A549 treated with CORT108297 at 1 μM for 4 hours (cell line): ENCODE data around the gene SRP72. TPM values are rescaled to one million over a fixed set of nuclear protein-coding genes. Genes with fewer than 3 reads are reported as not detected.

Experiments
- total RNA-seq: library from RNA; stranded (reverse); fragments of 200-300 nt; extraction: Qiagen RNA extraction; gene quantifications from 5 replicates; pipeline ENCODE4 v1.2.3, GENCODE V29; 2022

SRP72 gene
- total RNA-seq = 41.3 to 54.1 TPM (median 47.0 TPM) in 5 replicates

GRCh38 chr4:56467284-56468096 lies at the start of gene SRP72:
SRP72 (plus strand) TSS chr4:56467617; CDS start chr4:56467636, 19 bp downstream.

GRCh38 chr4:56435140-56435926 lies 32.1 kb upstream of the SRP72 start, which contains the start of gene PPAT:
PPAT (minus strand) TSS chr4:56435615; CDS start chr4:56435477, 138 bp downstream.

GRCh38 chr4:56505269-56506130 lies 38.1 kb downstream of the SRP72 start, which contains the start of gene ARL9:
ARL9 (plus strand) TSS chr4:56505791; CDS start chr4:56505863, 72 bp downstream.

Other genes with a start within 250 kb of the SRP72 start
- gene AASDH, start 80.1 kb upstream of the SRP72 start, total RNA-seq = 2.3 to 3.9 TPM (median 3.6 TPM) in 5 replicates
- gene PPAT, start 32.0 kb upstream of the SRP72 start, total RNA-seq = 17.1 to 21.9 TPM (median 19.5 TPM) in 5 replicates
- gene PAICS, start 31.4 kb upstream of the SRP72 start, total RNA-seq = 123 to 158 TPM (median 127 TPM) in 5 replicates
- gene ARL9, start 38.2 kb downstream of the SRP72 start, total RNA-seq = 0.07 TPM in 1 of 5 replicates, not detected in the others
- gene HOPX, start 213.7 kb downstream of the SRP72 start, total RNA-seq = not detected in 5 replicates